GM21423 (cell line): ENCODE measurements around the gene ZNF473.
A peak's percentile ranks its signal among the peaks of the same experiment; 100 is the strongest.

Experiments used
- ATAC-seq: cut with Tn5 transposase; IDR thresholded peaks from one replicate; pipeline ENCODE4 v1.9.1; 2021; ENCODE audit warnings: mild to moderate bottlenecking, moderate library complexity; ENCODE audit not compliant: unreplicated experiment

ZNF473 gene

GRCh38 chr19:50003254-50003788 lies 22.5 kb upstream of the ZNF473 start:
- no peak for ATAC-seq

- no peak for ATAC-seq
Observed at GRCh38 chr19:50003810-50004419, 21.9 kb upstream of the ZNF473 start.

- ATAC-seq, result no peak
Observed at GRCh38 chr19:50005428-50005827, 20.4 kb upstream of the ZNF473 start.

GRCh38 chr19:50007170-50007569 lies 18.6 kb upstream of the ZNF473 start:
- no peak for ATAC-seq

DNA sequence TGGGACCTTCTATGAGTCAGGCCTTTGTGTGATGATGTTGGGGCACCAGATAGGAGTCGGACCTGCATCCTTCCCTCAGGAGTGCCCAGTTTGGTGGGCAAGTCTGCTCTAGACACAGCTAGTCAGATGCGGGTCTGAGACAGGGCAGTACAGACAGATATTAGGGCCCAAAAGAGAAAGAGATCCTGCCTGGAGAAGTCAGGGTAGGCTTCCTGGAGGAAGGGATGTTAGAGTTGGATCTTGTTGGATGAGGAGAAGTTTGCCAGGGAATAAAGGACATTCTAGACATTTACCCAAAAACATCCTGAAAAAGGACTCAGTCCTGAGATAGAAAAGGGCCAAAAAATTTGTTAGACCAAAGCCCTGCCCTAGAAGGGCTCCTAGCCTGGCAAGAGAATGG lies 17.9 kb upstream of the ZNF473 start:
- no peak for ATAC-seq

DNA sequence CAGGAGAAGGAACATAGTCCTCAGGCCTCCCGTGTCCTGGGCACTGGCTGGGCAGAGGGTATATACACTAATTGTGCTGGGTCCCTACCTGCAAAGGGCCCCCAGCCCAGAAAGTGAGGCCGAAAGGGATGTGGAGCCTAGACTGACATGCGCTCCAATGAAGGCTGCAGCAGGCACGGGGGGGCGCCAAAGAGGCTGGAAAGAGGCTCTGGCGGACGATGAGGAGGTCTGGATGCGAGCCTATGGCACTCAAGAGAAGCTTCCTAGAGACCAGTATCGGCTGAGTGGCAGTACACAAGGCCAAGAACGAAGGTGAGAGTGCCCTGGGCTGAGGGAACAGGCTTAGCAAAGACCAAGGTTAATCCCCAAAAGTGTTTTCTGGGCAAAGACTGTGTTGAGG lies 17.3 kb upstream of the ZNF473 start:
- no peak for ATAC-seq

DNA sequence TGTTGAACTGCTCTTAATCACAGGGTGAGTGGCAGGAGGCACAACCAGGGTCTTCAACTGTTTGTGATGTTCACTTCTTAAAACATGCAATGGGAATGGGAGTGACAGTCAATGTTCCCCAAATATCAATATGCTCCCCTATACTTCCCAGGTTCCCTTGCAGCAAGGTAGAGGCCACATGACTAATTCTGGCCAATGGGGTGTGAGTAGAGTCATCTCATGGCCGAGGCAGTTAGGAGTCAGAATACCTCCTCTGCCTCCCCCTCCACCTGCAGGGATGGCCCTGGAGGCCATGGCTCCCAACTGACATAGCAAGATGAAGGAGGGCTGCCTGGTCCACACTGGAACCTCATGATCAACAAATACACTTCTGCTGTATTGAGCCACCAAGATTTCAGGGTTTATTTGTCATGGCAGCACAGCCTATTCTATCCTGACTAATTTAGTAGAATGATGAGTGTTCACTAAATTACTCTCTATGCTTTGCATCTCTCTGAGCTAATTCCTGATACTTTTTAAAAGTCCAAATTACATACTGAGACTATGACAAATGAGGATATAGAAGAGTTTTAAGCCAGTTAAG lies 9.5 kb upstream of the ZNF473 start:
- ATAC-seq, result no peak

DNA sequence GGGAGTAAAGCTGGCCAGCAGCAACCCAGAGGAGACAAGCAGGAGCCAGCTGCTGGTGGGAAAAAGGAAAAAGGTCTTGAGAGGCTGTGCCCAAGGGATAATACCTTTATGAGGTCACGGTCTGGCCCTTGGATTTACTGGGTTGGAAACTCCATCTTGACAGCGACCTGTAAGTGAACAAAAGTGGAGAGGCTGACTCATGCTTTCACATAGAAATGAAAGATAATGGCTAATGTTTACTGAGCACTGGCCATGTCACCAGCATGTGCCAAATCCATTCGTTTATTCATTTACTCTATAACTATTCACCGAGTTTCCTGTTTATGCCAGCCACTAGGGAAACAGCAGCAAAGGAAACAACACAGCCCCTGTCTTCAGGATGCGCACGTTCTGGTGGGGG lies 5.3 kb upstream of the ZNF473 start:
- no peak for ATAC-seq

DNA sequence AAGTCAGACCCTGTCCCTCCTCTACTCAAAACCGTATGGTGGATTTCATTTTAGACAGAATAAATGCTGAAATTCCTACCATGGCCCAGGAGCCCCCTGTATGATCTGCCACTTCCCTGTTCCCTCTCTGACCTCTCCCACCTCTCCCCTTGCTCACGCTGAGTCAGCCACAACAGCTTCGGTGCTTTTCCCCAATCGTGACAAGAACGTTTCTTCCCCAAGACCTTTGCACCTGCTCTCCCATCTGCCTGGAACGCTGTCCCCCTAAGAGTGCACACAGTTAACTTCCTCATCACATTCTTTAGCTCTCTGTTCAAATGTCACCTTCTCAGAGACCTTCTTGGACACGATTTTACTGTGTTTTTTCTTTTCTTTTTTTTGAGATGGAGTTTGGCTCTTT lies 3.0 kb upstream of the ZNF473 start:
- ATAC-seq, result no peak

GRCh38 chr19:50024719-50025021 lies 1.1 kb upstream of the ZNF473 start:
- no peak for ATAC-seq

GRCh38 chr19:50025022-50025793 lies 597 bp upstream of the ZNF473 start, which contains the start of gene VRK3:
TSS of gene VRK3 (minus strand) at chr19:50025372. CDS start at chr19:50016162, 9,210 bp downstream.
- ATAC-seq, result peak; percentile 85

- ATAC-seq, result no peak
Observed at GRCh38 chr19:50026550-50026906, 723 bp downstream of the ZNF473 start.

GRCh38 chr19:50030225-50030624 lies 4.4 kb downstream of the ZNF473 start:
- no peak for ATAC-seq

DNA sequence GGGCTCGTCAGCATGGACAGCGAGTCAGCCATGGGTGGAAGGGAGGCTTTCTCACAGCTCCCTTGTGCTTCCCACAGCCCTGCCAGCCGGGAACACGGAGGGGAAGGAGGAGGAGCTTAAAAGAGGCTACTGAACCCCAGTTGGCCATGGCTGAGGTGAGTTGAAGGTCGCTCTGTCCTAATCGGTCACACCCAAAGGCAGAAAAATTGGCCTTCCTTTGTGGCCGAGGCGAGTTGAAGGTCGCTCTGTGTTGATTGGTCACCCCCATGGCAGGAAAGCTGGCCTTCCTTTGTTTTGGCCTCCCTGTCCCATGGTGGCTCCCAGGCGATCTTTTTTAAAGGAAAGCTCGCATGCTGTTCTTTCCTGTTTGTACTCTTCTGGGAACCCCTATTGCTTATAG lies 5.1 kb downstream of the ZNF473 start:
- no peak for ATAC-seq

GRCh38 chr19:50036908-50037307 lies 11.1 kb downstream of the ZNF473 start:
- no peak for ATAC-seq

DNA sequence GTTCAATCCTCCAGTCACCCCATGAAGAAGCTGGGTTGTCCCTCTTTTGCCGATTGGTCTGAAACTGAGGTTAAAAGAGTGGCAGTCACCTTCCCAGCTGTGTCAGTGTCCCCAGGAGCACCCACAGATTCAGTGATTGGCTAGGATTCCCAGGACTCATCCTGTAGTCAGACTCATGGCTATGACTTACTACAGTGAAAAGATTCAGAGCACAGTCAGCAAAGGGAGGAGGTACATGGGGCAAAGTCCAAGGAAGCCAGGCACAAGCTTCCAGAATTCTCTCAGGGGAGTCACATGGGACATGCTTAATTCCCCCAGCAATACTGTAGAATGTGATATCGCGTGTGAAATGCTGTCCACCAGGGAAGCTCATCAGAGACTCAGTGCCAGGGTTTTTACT lies 14.2 kb downstream of the ZNF473 start:
- no peak for ATAC-seq

GRCh38 chr19:50040967-50041366 lies 15.2 kb downstream of the ZNF473 start:
- no peak for ATAC-seq

DNA sequence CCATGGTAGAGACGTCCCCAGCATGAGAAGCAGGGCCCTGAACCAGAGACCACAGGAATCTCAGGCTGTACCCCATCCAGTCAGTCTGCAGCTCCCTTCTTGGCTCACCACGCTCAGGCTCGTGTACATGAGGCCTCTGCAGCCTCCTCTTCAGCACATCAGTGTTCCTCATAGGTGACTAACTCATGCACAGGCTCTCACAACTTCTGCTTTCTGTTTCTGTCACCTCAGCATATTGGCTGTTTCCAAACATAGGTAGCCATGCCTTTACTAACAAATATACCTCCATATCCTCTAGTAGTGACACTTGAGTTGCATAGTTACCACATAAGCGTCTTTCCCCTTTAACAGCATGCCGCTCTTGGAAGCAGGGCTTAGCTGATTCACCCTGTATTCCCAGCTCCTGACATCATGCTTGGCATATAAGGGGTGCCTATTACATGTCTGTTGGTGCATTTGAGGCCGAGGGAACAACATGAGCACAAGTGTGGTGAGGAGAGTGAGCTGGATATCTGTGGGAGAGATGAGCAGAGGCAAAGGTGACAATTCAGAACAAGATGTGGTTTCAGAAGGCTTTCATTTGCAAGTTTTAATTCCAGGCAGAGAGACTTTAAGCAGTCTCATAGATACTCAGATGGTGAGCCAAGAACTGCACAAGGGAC lies 16.7 kb downstream of the ZNF473 start:
- no peak for ATAC-seq

GRCh38 chr19:50043967-50044366 lies 18.2 kb downstream of the ZNF473 start:
- ATAC-seq, result no peak

DNA sequence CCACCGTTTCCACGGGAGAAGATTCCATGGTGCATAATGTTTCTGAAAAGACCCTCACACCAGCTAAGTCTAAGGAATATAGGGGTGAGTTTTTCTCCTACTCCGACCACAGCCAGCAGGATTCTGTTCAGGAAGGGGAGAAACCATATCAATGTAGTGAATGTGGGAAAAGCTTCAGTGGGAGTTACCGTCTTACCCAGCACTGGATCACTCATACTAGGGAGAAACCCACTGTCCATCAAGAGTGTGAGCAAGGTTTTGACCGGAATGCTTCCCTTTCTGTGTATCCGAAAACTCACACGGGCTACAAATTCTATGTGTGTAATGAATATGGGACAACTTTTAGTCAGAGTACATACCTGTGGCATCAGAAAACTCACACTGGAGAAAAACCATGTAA lies 19.1 kb downstream of the ZNF473 start:
- no peak for ATAC-seq

- no peak for ATAC-seq
Observed at GRCh38 chr19:50046649-50047503, 21.1 kb downstream of the ZNF473 start.
